K562 (cell line): ENCODE data around the gene SAMD9L. TPM values are rescaled to one million over a fixed set of nuclear protein-coding genes. Genes with fewer than 3 reads are reported as not detected.

ENCODE experiments used
- ATF3 ChIP-seq, 2 experiments: fragments of 450-650 bp in 1 of 2; sonication (generic) in 1 of 2; formaldehyde crosslinking in 1 of 2; IDR thresholded peaks in 1 of 2; conservative IDR thresholded peaks in 1 of 2; 2 replicates each; pipeline versions ENCODE4 v1.6.1 to v1.8.1; 2016 to 2023; ENCODE audit warnings: mild to moderate bottlenecking in 2 of 2, moderate library complexity in 2 of 2, inconsistent platforms in 1 of 2, missing genetic modification reagents in 1 of 2
- LEF1 ChIP-seq: fragments of 450-650 bp; IDR thresholded peaks from 2 replicates; pipeline ENCODE4 v1.6.1; 2016; ENCODE audit warnings: mild to moderate bottlenecking
- MAFF ChIP-seq: IDR thresholded peaks from 2 replicates; pipeline ENCODE4 v1.6.1; 2012; ENCODE audit warnings: low read length, improper control_type of control experiment
- MAFG ChIP-seq: fragments of 450-650 bp; conservative IDR thresholded peaks from 2 replicates; pipeline ENCODE4 v1.6.1; 2016; ENCODE audit warnings: missing genetic modification characterization, missing compliant biosample characterization
- MAFK ChIP-seq: IDR thresholded peaks from 2 replicates; pipeline ENCODE4 v1.6.1; 2011; ENCODE audit warnings: low read length, improper control_type of control experiment
- SREBF2 ChIP-seq: sonication (generic); formaldehyde crosslinking; IDR thresholded peaks from 2 replicates; pipeline ENCODE4 v1.4.0; 2020; ENCODE audit warnings: mild to moderate bottlenecking, missing genetic modification reagents
- TRIM24 ChIP-seq, 2 experiments: fragments of 450-650 bp; IDR thresholded peaks; 2 replicates each; pipeline ENCODE4 v1.6.1; 2016
- TRIM28 ChIP-seq: fragments of 450-650 bp; IDR thresholded peaks from 2 replicates; pipeline ENCODE4 v1.6.1; 2017
- ZNF280A ChIP-seq: fragments of 450-650 bp; IDR thresholded peaks from 2 replicates; pipeline ENCODE4 v1.6.1; 2018; ENCODE audit warnings: mild to moderate bottlenecking, low read depth; ENCODE audit not compliant: partially characterized antibody
- ZNF518B ChIP-seq: fragments of 250-450 bp; sonication (Bioruptor Pico); IDR thresholded peaks from 2 replicates; pipeline ENCODE4 v1.5.0; 2021; ENCODE audit warnings: mild to moderate bottlenecking, moderate library complexity
- polyA plus RNA-seq, 8 experiments: library from polyadenylated mRNA; depleted of rRNA in 4 of 8; stranded (reverse) in 5 of 8; unstranded in 3 of 8; fragments of >200 nt; fragmentation: Nextera tagmentation in 2 of 8; fragmentation: Illumina TruSeq in 1 of 8; extraction: Ambion mirVana in 2 of 8; extraction: Trizol in 1 of 8; gene quantifications; 2 replicates each; pipeline versions ENCODE4 v1.2.1 to v1.2.3, GENCODE V29; 2011 to 2014; ENCODE audit warnings: inconsistent platforms in 1 of 8, missing spikeins in 1 of 8
- total RNA-seq, 7 experiments: library from RNA; depleted of rRNA in 6 of 7; stranded (reverse); fragments of >200 nt in 6 of 7; fragmentation: Illumina TruSeq in 2 of 7; extraction: Trizol in 2 of 7; gene quantifications; 2 replicates each; pipeline versions ENCODE4 v1.2.1 to v1.2.3, GENCODE V29; 2011 to 2021; ENCODE audit warnings: low replicate concordance in 1 of 7
- TF ChIP-seq, protein P1 (sequence below): fragments of 450-650 bp; IDR thresholded peaks from 2 replicates; pipeline ENCODE4 v1.6.1; 2014; ENCODE audit warnings: low read depth, mild to moderate bottlenecking, moderate library complexity, borderline replicate concordance

SAMD9L gene
- total and polyA plus RNA-seq, 9 of the 15 experiments (the other 6 are each of a cell fraction or from before 2014, with no cell fraction given) = 0.15 to 1.0 (median 0.48) TPM

GRCh38 chr7:93171606-93172226 lies 23.5 kb upstream of the SAMD9L start (continued):
- peak; percentile 64; the same call in 1 of the 2 replicates for TF ChIP-seq TRIM28
- TF ChIP-seq LEF1 = no peak
- no peak for TF ChIP-seq SREBF2
- TF ChIP-seq MAFK = peak; percentile 51; the same call in 1 of the 2 replicates
- TF ChIP-seq MAFG (tag) = peak; percentile 59
- no peak for TF ChIP-seq ZNF518B (CRISPR knock-in tag)
- TF ChIP-seq ATF3 (IDR thresholded peaks at IDR 0.05) = peak; percentile 57
- TF ChIP-seq ATF3 (CRISPR knock-in tag; conservative IDR thresholded peaks at IDR 0.05) = no peak
- TF ChIP-seq, protein P1, sequence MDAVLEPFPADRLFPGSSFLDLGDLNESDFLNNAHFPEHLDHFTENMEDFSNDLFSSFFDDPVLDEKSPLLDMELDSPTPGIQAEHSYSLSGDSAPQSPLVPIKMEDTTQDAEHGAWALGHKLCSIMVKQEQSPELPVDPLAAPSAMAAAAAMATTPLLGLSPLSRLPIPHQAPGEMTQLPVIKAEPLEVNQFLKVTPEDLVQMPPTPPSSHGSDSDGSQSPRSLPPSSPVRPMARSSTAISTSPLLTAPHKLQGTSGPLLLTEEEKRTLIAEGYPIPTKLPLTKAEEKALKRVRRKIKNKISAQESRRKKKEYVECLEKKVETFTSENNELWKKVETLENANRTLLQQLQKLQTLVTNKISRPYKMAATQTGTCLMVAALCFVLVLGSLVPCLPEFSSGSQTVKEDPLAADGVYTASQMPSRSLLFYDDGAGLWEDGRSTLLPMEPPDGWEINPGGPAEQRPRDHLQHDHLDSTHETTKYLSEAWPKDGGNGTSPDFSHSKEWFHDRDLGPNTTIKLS = no peak
- TF ChIP-seq TRIM24 (IDR thresholded peaks at IDR 0.05) = peak; percentile 36 to 62; a peak in 2 of 4 replicates
- TF ChIP-seq ZNF280A = peak; percentile 68
- TF ChIP-seq MAFF = peak; percentile 40
